ENCODE measurements around the gene WNT11. TPM values are rescaled to one million over a fixed set of nuclear protein-coding genes. Genes with fewer than 3 reads are reported as not detected.
A peak's percentile ranks its signal among the peaks of the same experiment; 100 is the strongest.

Gene WNT11
- total RNA-seq, 1 experiment from 2014 or later, result not detected

GRCh38 chr11:76214968-76215548 is 8.8 kb upstream of the WNT11 start:
- Mint-ChIP-seq H3K27ac (ENCODE audit: unreplicated experiment) (no peak overlapping the region), H3K36me3 (ENCODE audit: insufficient read depth, unreplicated experiment) (no peaks in the 10 kb centered on the region), H3K27me3 (ENCODE audit: unreplicated experiment) (peaks cover 74% of the 10 kb centered on the region), H3K4me1 (ENCODE audit: low read depth, unreplicated experiment) (no peaks in the 10 kb centered on the region), H3K4me3 (ENCODE audit: low read depth, unreplicated experiment) (no peak overlapping the region), H3K9me3 (ENCODE audit: low read depth, unreplicated experiment) (no peaks in the 10 kb centered on the region)
- intact Hi-C loops (cut with micrococcal nuclease; ENCODE audit: unreplicated experiment), result no loop called here
- no peak for TF ChIP-seq CTCF (IDR thresholded peaks at IDR 0.05; ENCODE audit: unreplicated experiment)
- no peak for DNase-seq
- CTCF ChIA-PET, result no interaction called here
- BruUV-seq (replicated peaks), result no TSS peak

GRCh38 chr11:76214186-76214585 is 7.9 kb upstream of the WNT11 start:
- peaks cover 5% of the 10 kb centered on the region for H3K36me3 Mint-ChIP-seq (ENCODE audit: insufficient read depth, unreplicated experiment)
- intact Hi-C loops (cut with micrococcal nuclease; ENCODE audit: unreplicated experiment), result no loop called here
- no peaks in the 10 kb centered on the region for H3K4me1 Mint-ChIP-seq (ENCODE audit: low read depth, unreplicated experiment)
- H3K9me3 Mint-ChIP-seq (ENCODE audit: low read depth, unreplicated experiment), result no peaks in the 10 kb centered on the region
- peaks cover 65% of the 10 kb centered on the region for H3K27me3 Mint-ChIP-seq (ENCODE audit: unreplicated experiment)
- no peak for TF ChIP-seq CTCF (IDR thresholded peaks at IDR 0.05; ENCODE audit: unreplicated experiment)
- H3K4me3 Mint-ChIP-seq (ENCODE audit: low read depth, unreplicated experiment), result no peak overlapping the region
- no TSS peak for BruUV-seq (replicated peaks)
- DNase-seq, result no peak
- H3K27ac Mint-ChIP-seq (ENCODE audit: unreplicated experiment), result no peak overlapping the region
- CTCF ChIA-PET, result no interaction called here

GRCh38 chr11:76212086-76213035 is 6.1 kb upstream of the WNT11 start:
- CTCF ChIA-PET, result no interaction called here
- no peak for TF ChIP-seq CTCF (IDR thresholded peaks at IDR 0.05; ENCODE audit: unreplicated experiment)
- Mint-ChIP-seq H3K27me3 (ENCODE audit: unreplicated experiment) (peaks cover 48% of the 10 kb centered on the region), H3K4me3 (ENCODE audit: low read depth, unreplicated experiment) (no peak overlapping the region), H3K27ac (ENCODE audit: unreplicated experiment) (no peak overlapping the region), H3K4me1 (ENCODE audit: low read depth, unreplicated experiment) (no peaks in the 10 kb centered on the region), H3K9me3 (ENCODE audit: low read depth, unreplicated experiment) (no peaks in the 10 kb centered on the region), H3K36me3 (ENCODE audit: insufficient read depth, unreplicated experiment) (peaks cover 18% of the 10 kb centered on the region)
- no TSS peak for BruUV-seq (replicated peaks)
- intact Hi-C loops (cut with micrococcal nuclease; ENCODE audit: unreplicated experiment), result no loop called here
- no peak for DNase-seq

GRCh38 chr11:76210931-76211851 is 4.9 kb upstream of the WNT11 start:
- no peak for DNase-seq
- Mint-ChIP-seq H3K36me3 (ENCODE audit: insufficient read depth, unreplicated experiment) (peaks cover 29% of the 10 kb centered on the region), H3K4me3 (ENCODE audit: low read depth, unreplicated experiment) (peak overlapping the region; percentile 69), H3K27me3 (ENCODE audit: unreplicated experiment) (peaks cover 53% of the 10 kb centered on the region), H3K9me3 (ENCODE audit: low read depth, unreplicated experiment) (no peaks in the 10 kb centered on the region), H3K27ac (ENCODE audit: unreplicated experiment) (no peak overlapping the region), H3K4me1 (ENCODE audit: low read depth, unreplicated experiment) (no peaks in the 10 kb centered on the region)
- BruUV-seq (replicated peaks), result no TSS peak
- no peak for TF ChIP-seq CTCF (IDR thresholded peaks at IDR 0.05; ENCODE audit: unreplicated experiment)
- intact Hi-C loops (cut with micrococcal nuclease; ENCODE audit: unreplicated experiment), result no loop called here
- CTCF ChIA-PET, result no interaction called here

Measured in Calu3 (cell line).